Right ventricle myocardium superior (tissue), 1 donor: Measurements from ENCODE around the gene SLC37A4. TPM values are rescaled to one million over a fixed set of nuclear protein-coding genes. Genes with fewer than 3 reads are reported as not detected.
A peak's percentile ranks its signal among the peaks of the same experiment; 100 is the strongest.
"Not testable (repeated sequence)": the region's sequence is repeated elsewhere in the genome, so short reads cannot be mapped to it uniquely, and the experiment has no call there.

ENCODE experiments used
- ATAC-seq: fragments of 200-7000 bp; cut with Tn5 transposase; one replicate; pipeline ENCODE4 v1.9.1; 2020; ENCODE audit warnings: mild to moderate bottlenecking; ENCODE audit not compliant: poor library complexity
- DNase-seq: peaks from one replicate; pipeline ENCODE4 v3.0.0-alpha.2; 2020
- intact Hi-C: fragments of 100-400 bp; cut with DNase I; formaldehyde crosslinking; loops from one replicate; pipeline ENCODE4 v1.11.2; 2022
- microRNA-seq: library from miRNA; unstranded; fragments of <30 nt; microRNA quantifications from one replicate; pipeline ENCODE4 v1.2.0, GENCODE V29; 2020
- total RNA-seq: library from RNA; stranded (reverse); fragmentation: NEBNext Ultra II Directional; extraction: Animal tissue kit (Norgen Biotek cat#: 25700); gene quantifications from one replicate; pipeline ENCODE4 v1.2.1, GENCODE V29; 2021
- donor health status: DM: no; HTN: yes; CAD: no; lungs with severe emphysema.

The SLC37A4 gene
- total RNA-seq, 1 donor from 2014 or later, result 7.1 TPM

- intact Hi-C loops, result no loop called here
- peak; percentile 44 for ATAC-seq
- DNase-seq, result no peak
These were observed 33.6 kb downstream of the SLC37A4 start for GRCh38 chr11:118996926-118997626.

GRCh38 chr11:118991486-118992038 is 39.1 kb downstream of the SLC37A4 start:
- DNase-seq, ATAC-seq, intact Hi-C loops: not testable (repeated sequence)

GRCh38 chr11:118988280-118988679 is 42.4 kb downstream of the SLC37A4 start:
- ATAC-seq (no peak), DNase-seq (no peak)
- intact Hi-C loops, result no loop called here

- DNase-seq, result no peak
- ATAC-seq, result no peak
- intact Hi-C loops, result no loop called here
These were observed 45.9 kb downstream of the SLC37A4 start for GRCh38 chr11:118984825-118985224.

GRCh38 chr11:118984337-118984736 is 46.3 kb downstream of the SLC37A4 start:
- not testable (repeated sequence) for ATAC-seq

GRCh38 chr11:118980191-118980881 is 50.3 kb downstream of the SLC37A4 start:
- peak; percentile 73 for DNase-seq
- intact Hi-C loops, result no loop called here
- ATAC-seq, result peak; percentile 69

More at GRCh38 chr11:118984337-118984736, 46.3 kb downstream of the SLC37A4 start:
- DNase-seq, intact Hi-C loops: not testable (repeated sequence)

GRCh38 chr11:118979434-118979833 is 51.2 kb downstream of the SLC37A4 start:
- DNase-seq (no peak), ATAC-seq (no peak)
- intact Hi-C loops, result no loop called here

GRCh38 chr11:118975771-118976709 is 54.6 kb downstream of the SLC37A4 start:
- ATAC-seq (no peak), DNase-seq (no peak)
- intact Hi-C loops, result no loop called here

Small RNA genes within 50 kb of the gene (microRNA-seq; reads per million reads assigned to microRNA genes)
- not detected for gene MIR3656

Other genes starting within 250 kb of the SLC37A4 start
- gene DDX6, start 239.7 kb downstream of the SLC37A4 start, total RNA-seq, result 117 TPM
- not detected for gene CXCR5, start 147.0 kb downstream of the SLC37A4 start, total RNA-seq
- 36.6 TPM for gene BCL9L, start 105.0 kb downstream of the SLC37A4 start, total RNA-seq
- gene UPK2, start 74.6 kb downstream of the SLC37A4 start, total RNA-seq, result not detected
- gene FOXR1, start 59.1 kb downstream of the SLC37A4 start, total RNA-seq, result not detected
- gene CENATAC, start 32.7 kb downstream of the SLC37A4 start, total RNA-seq, result 10.0 TPM
- 827 TPM for gene RPS25, start 12.5 kb downstream of the SLC37A4 start, total RNA-seq
- 30.7 TPM for gene TRAPPC4, start 12.1 kb downstream of the SLC37A4 start, total RNA-seq
- 63.5 TPM for gene HYOU1, start 26.3 kb upstream of the SLC37A4 start, total RNA-seq
- gene VPS11, start 36.9 kb upstream of the SLC37A4 start, total RNA-seq, result 19.8 TPM
- gene HMBS, start 54.0 kb upstream of the SLC37A4 start, total RNA-seq, result 22.1 TPM
- gene DPAGT1, start 71.0 kb upstream of the SLC37A4 start, total RNA-seq, result 18.2 TPM
- 9.6 TPM for gene C2CD2L, start 76.5 kb upstream of the SLC37A4 start, total RNA-seq
- gene HINFP, start 90.7 kb upstream of the SLC37A4 start, total RNA-seq, result 13.3 TPM
- 1.5 TPM for gene ABCG4, start 118.2 kb upstream of the SLC37A4 start, total RNA-seq
- gene NLRX1, start 137.8 kb upstream of the SLC37A4 start, total RNA-seq, result 34.0 TPM
- gene NHERF4, start 154.6 kb upstream of the SLC37A4 start, total RNA-seq, result not detected
- gene CBL, start 175.5 kb upstream of the SLC37A4 start, total RNA-seq, result 6.5 TPM